Measurements from ENCODE around the gene KRT38. TPM values are rescaled to one million over a fixed set of nuclear protein-coding genes. Genes with fewer than 3 reads are reported as not detected.

KRT38 gene
- total RNA-seq, 2 experiments from 2014 or later = not detected

DNA sequence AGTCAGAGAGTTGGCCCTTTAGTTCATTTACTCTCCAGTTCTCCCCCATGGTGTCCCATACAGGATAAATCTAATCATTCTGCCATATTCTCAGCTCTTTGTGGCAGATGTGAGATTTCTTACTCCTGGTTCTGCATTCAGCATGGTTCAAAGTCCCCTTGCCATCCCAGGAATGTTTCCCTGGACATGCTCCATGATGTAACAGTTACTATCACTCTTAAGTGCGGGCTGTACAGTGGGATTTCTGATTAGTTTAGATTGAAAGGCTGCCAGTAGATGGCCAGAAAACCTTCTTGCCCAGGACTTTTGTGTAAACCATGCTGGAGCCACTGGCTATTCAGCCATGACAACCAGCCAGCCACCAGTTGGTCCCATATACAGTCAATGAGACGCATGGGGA is 26.8 kb downstream of the KRT38 start:
- intact Hi-C loops (cut with micrococcal nuclease) = no loop called here
- DNase-seq = no peak
- no peak for ATAC-seq
- no peak overlapping the region for H3K27ac Mint-ChIP-seq
- no peaks in the 10 kb centered on the region for H3K36me3 Mint-ChIP-seq (ENCODE audit: low read depth)
- ChIA-PET POLR2A (no interaction called here), CTCF (interaction anchor here (1.0 kb wide), 1 partner anchor 11 kb away, joined by 3 read pairs; no protein-coding TSS in a partner anchor)
- no peaks in the 10 kb centered on the region for H3K9me3 Mint-ChIP-seq
- no peaks in the 10 kb centered on the region for H3K27me3 Mint-ChIP-seq
- peaks cover 5% of the 10 kb centered on the region for H3K4me1 Mint-ChIP-seq (ENCODE audit: low read depth)
- H3K4me3 Mint-ChIP-seq = no peak overlapping the region
- TF ChIP-seq, protein P1, sequence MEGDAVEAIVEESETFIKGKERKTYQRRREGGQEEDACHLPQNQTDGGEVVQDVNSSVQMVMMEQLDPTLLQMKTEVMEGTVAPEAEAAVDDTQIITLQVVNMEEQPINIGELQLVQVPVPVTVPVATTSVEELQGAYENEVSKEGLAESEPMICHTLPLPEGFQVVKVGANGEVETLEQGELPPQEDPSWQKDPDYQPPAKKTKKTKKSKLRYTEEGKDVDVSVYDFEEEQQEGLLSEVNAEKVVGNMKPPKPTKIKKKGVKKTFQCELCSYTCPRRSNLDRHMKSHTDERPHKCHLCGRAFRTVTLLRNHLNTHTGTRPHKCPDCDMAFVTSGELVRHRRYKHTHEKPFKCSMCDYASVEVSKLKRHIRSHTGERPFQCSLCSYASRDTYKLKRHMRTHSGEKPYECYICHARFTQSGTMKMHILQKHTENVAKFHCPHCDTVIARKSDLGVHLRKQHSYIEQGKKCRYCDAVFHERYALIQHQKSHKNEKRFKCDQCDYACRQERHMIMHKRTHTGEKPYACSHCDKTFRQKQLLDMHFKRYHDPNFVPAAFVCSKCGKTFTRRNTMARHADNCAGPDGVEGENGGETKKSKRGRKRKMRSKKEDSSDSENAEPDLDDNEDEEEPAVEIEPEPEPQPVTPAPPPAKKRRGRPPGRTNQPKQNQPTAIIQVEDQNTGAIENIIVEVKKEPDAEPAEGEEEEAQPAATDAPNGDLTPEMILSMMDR (IDR thresholded peaks at IDR 0.05) = no peak

DNA sequence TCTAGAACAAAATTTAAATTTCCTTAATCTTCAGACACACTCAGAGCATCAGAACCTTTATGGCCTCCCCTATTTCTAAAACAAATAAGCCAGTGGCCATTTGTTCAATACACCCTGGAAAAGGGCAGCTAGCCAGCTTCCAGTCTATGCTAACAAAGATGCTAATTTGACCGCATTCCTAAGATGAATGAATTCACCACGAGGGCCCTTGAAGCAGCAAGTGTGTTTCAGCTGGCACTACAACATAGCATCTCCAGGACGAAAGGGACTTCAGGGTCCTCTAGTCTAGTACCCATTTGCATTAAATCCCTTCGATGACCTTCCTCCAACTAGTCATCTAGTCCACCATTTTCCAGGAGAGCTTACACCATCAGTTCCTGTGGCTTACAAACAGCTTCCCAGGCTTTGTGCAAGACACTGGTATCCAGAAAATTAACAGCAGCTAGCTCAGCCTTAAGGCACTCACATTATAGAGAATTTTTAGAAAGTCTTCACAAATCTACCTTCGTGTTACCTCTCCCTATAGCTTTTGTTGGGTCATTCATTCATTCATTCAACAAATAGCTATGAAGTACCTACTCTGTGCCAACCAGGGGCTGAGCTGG is 27.3 kb downstream of the KRT38 start:
- no peak for ATAC-seq
- Mint-ChIP-seq H3K9me3 (no peaks in the 10 kb centered on the region), H3K27ac (no peak overlapping the region), H3K27me3 (no peaks in the 10 kb centered on the region), H3K4me1 (ENCODE audit: low read depth) (peaks cover 9% of the 10 kb centered on the region), H3K36me3 (ENCODE audit: low read depth) (no peaks in the 10 kb centered on the region), H3K4me3 (no peak overlapping the region)
- TF ChIP-seq, protein P1 (IDR thresholded peaks at IDR 0.05) = no peak
- CTCF ChIA-PET = interaction anchor here (1.0 kb wide), 1 partner anchor 10 kb away, joined by 3 read pairs; no protein-coding TSS in a partner anchor
- DNase-seq = no peak
- POLR2A ChIA-PET = no interaction called here
- intact Hi-C loops (cut with micrococcal nuclease) = no loop called here

DNA sequence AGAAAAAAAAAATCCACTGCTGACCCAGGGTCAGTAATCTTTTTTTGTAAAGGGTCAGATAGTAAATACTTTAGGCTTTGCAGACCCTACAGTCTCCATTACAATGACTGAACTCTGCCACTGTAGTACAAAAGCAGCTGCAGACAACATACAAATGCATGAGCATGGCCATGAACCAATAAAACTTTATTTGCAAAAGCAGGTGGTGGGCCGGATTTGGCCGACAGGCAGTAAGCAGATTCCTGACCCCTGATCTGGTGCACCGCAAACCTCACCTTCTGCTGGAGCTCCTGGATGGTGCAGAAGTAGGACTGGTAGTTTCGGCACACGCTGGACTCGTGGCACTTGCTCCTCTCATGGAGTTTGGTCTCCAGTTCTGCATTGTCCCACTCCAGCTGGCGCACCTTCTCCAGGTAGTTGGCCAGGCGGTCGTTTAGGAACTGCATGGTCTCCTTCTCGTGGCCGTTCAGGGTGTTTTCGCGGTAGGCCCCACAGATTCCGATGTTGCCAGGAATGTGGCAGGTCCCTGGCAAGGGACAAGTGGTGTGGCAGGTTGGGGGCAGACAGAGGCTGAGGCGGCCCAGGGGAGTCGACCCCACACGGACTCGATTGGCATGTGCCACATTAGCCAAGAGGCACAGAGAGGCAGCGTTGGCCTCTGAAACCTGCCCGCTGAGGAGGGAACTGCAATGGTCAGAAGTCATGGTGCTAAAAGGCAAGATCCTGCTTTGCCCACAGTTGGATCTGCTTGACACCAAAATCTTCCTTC is 29.5 kb downstream of the KRT38 start:
- intact Hi-C loops (cut with micrococcal nuclease) = no loop called here
- peaks cover 9% of the 10 kb centered on the region for H3K4me1 Mint-ChIP-seq (ENCODE audit: low read depth)
- no peaks in the 10 kb centered on the region for H3K36me3 Mint-ChIP-seq (ENCODE audit: low read depth)
- TF ChIP-seq, protein P1 (IDR thresholded peaks at IDR 0.05) = no peak
- no peaks in the 10 kb centered on the region for H3K27me3 Mint-ChIP-seq
- H3K9me3 Mint-ChIP-seq = no peaks in the 10 kb centered on the region
- DNase-seq (no peak), ATAC-seq (no peak)
- CTCF ChIA-PET = interaction anchor here (0.7 to 1.6 kb wide), 3 partner anchors 40 to 137 kb away, joined by 3 read pairs; no protein-coding TSS in a partner anchor
- H3K4me3 Mint-ChIP-seq = no peak overlapping the region
- H3K27ac Mint-ChIP-seq = no peak overlapping the region
- POLR2A ChIA-PET = no interaction called here

DNA sequence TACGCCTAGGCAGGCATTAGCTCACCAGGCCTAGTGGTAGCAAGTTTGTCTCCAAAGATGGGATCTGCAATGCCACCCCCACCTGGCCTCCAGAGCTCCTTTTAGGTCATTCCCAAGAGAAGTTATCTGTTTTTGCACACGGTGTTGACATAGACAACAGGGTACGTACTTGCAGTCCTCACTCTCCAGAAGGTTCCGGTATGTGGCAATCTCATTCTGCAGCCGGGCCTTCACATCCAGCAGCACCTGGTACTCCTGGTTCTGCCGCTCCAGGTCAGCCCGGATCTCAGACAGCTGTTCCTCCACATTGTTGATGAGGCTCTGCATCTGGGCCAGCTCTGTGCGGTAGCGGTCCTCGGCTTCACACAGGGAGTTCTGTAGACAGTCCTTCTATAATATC is 33.6 kb downstream of the KRT38 start:
- intact Hi-C loops (cut with micrococcal nuclease) = no loop called here
- Mint-ChIP-seq H3K9me3 (no peaks in the 10 kb centered on the region), H3K27me3 (no peaks in the 10 kb centered on the region), H3K36me3 (ENCODE audit: low read depth) (no peaks in the 10 kb centered on the region), H3K4me3 (no peak overlapping the region), H3K27ac (no peak overlapping the region), H3K4me1 (ENCODE audit: low read depth) (peaks cover 37% of the 10 kb centered on the region)
- DNase-seq (no peak), ATAC-seq (no peak)
- ChIA-PET CTCF (no interaction called here), POLR2A (no interaction called here)
- TF ChIP-seq, protein P1 (IDR thresholded peaks at IDR 0.05) = no peak

DNA sequence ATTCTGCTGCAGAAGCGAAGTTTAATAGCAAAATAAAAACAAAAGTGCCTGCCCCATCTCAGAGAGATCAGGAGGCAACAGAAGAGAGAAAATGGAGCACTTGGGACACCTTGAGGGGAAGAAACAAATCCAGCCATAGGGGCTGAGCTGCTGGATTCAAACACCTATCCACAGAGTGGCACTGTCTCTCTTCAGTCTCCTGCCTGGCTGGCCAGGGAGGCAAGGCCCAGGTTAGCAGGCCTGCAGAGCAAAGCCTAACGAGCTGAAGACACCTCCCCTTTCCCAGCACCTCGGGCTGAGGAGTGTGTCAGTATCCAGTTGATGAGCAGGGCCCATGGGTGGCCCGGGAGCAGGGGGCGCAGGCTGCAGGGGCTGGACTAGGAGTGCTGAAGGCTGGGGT is 34.6 kb downstream of the KRT38 start:
- H3K27ac Mint-ChIP-seq = no peak overlapping the region
- H3K9me3 Mint-ChIP-seq = no peaks in the 10 kb centered on the region
- CTCF ChIA-PET = interaction anchor here (3.6 kb wide), 1 partner anchor 143 kb away, joined by 18 read pairs; no protein-coding TSS in a partner anchor
- intact Hi-C loops (cut with micrococcal nuclease) = no loop called here
- H3K4me3 Mint-ChIP-seq = no peak overlapping the region
- TF ChIP-seq, protein P1 (IDR thresholded peaks at IDR 0.05) = no peak
- DNase-seq (no peak), ATAC-seq (no peak)
- H3K4me1 Mint-ChIP-seq (ENCODE audit: low read depth) = peaks cover 40% of the 10 kb centered on the region
- no peaks in the 10 kb centered on the region for H3K36me3 Mint-ChIP-seq (ENCODE audit: low read depth)
- H3K27me3 Mint-ChIP-seq = no peaks in the 10 kb centered on the region
- POLR2A ChIA-PET = no interaction called here

All from activated CD8-positive, alpha-beta T cell treated with anti-CD3 and anti-CD28 coated beads for 36 hours (primary cell).